T-helper 22 cell (primary cell): Measurements from ENCODE around the gene AKAP13.

ENCODE experiments used
- DNase-seq: peaks from one replicate; pipeline ENCODE4 v3.0.0-alpha.2; 2020; ENCODE audit warnings: low read depth

Gene AKAP13

DNA sequence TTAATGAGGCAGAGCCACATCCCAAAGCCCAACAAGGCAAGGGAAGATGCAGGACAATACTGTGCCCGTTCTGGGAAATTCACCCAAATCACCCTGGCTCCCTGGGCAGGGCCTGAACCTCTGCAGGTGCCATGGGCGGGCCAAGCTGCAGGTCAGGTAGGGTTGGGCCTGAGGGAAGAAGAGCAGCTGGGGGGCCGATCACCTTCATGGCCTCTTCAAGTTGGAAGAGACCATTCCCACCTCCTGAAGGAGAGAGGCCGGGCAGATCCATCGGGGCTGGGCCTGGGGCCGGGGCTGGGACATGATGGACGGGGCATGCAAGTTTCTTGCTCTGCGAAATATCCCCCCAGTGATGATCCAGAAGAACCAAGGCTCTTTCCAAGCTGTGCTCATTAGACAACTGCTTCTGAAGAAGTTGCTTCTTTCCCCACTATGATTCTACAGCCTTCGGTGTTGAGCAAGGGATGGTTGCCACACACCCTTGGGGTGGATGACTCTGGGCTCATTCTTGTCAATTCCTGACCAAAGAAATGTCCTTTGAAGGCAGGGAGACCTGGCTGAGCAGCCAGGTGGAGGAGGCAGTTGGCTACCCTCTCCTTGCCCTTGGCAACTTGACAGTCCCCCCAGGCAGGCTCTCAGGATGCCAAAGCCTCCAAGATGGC lies 376.1 kb downstream of the AKAP13 start:
- no peak for DNase-seq

DNA sequence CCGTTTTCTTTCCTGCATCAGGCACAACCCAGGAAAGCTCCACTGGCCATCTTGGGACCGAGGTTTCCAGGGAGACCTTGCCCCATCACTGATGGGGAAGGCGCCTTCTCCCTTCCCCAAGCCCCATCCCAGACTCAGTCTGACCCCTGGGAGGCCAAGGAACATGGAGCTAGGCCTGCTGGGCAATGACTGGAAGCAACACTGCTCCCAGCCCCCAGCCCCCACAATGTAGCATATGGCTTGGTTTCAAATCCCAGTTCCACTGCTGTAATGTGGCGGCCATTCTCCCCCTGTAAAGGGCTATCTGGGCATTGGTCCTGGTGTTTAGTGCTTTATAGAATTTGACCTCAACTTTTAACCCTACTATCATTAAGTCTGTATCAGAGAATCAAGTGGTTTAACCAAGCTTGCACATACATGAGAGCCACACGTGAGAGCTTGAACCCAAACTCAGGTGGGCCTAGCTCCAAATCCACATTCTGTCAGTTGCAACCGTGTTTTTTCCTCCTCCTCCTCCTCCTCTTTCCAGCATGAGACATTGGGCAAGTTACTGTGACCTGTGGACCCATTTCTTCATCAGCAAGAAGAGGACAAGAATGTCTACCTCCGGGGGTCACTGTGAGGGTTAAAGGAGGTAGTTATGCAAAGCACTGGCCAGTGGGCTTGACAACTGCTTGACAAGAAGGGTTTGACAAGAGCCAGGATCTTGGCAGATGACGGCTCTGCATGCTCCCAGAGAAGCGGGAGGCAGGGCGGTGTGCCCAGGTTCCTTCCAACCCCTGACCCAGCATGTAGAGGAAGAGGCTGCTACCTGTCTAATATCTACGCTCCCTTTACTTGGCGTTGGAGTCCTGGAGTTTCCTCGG lies 376.9 kb downstream of the AKAP13 start:
- no peak for DNase-seq

- DNase-seq: no peak
Measured at GRCh38 chr15:85757939-85758654, 377.7 kb downstream of the AKAP13 start.

- no peak for DNase-seq
Measured at GRCh38 chr15:85758655-85758978, 378.2 kb downstream of the AKAP13 start.

DNA sequence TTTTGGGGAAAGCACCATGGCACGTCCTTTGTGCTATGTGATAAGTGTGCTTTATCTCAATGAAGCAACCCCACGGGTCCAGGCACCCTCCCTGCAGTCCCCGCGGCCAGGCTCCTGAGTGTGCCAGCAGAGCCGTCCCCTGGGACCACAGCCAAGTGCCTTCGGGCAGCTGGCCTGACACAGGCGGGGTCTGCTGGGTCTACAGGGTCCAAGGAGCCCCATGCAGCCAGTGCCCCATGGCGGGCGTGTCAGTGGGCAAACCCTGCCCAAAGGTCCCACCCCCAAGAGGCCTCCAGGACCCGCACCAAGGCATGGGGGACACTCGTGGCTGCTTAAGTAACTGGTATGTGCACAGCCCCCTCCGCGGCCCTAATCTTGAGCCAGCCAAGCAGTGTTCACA lies 379.0 kb downstream of the AKAP13 start:
- DNase-seq: no peak

GRCh38 chr15:85760049-85760448 lies 379.6 kb downstream of the AKAP13 start:
- no peak for DNase-seq

DNA sequence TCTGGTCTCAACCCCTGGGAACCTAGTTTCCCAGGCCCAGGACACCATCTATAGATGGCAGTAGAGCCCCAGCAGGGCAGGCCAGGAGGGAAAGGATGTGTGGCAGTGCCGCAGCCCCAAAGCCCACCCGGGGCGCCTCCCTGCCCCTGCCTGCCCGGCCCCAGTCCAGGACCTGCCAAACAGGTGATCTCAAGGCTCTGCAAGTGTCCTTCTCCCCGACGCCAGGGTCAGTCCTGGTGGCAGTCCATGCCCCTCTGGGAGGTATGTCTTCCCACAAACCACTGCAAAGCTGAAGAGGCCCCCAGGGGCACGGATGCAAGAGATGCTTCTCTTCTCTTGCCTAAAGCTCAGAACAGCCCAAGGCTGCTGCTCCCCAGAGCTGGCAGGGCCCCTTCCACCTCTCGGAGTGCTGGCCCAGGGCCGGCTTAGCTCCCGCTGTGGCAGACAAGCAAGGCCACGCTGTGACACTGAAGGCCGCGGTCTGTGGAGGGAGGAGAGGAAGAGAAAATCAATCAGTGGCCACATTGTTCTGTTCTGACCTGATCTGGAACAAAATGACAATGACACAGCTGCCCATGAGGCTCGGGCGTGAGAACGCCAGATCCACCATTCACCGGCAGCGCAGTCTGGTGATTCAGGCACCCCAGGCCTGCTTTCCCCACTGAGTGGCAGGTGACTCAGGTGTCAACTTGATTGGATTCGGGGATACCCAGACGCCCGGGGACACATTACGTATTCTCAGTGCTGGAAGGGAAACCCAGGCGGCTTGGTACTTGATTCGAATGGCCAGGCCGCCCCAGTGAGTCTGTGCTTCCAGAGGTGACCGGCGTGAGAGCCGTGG lies 380.3 kb downstream of the AKAP13 start:
- no peak for DNase-seq

GRCh38 chr15:85761635-85762034 lies 381.2 kb downstream of the AKAP13 start:
- no peak for DNase-seq

GRCh38 chr15:85762039-85762755 lies 381.8 kb downstream of the AKAP13 start:
- DNase-seq: no peak

DNA sequence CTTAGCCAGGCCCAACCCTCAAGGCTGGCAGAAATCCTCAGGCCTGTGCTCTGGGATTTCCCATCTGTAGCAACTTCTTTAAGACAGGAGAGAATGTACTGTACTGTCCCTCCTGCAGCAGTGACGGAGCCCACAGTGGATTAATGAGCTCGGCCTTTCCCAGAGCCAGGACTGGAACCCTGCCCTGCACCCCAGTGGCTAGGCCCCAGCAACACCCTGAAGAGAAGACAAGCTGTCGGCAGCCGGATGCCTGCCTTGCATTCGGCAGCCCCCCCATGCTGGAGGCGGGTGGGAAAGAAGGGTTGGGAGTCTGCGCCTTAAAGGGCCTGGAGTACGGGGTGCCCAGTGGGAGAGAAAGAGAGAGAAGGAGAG lies 382.3 kb downstream of the AKAP13 start:
- DNase-seq: no peak

GRCh38 chr15:85763157-85763556 lies 382.8 kb downstream of the AKAP13 start:
- no peak for DNase-seq

GRCh38 chr15:85763673-85764633 lies 383.6 kb downstream of the AKAP13 start:
- DNase-seq: no peak

DNA sequence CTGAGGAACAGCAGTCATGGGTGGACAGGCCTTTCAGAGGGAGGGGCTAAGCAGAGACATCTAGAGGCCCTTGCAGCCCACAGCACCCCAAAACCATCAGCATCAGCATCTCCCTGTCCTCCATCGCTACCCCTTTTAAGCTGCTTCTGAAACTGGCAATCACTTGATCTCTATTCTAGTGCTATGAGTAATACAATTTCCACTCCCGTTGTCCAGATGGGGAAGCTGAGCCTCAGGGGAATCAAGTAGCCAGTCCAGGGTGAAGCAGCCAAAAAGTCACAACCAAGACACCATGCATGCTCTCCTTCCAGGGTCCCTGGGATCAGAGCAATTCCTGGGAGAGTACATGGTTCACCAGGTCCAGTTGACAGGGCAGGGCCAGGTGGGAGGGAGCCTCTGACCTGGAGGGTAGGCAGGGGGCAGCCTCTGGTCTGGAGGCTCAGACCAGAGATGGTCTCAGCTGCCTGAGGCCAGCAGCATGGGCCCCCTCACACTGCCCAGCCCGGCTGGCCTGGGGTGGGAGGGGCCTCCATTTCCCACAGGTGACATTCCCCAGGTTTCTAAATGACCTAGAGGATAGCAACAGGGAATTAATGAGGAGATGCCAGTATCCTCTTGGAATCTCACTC lies 384.4 kb downstream of the AKAP13 start:
- DNase-seq: no peak

DNA sequence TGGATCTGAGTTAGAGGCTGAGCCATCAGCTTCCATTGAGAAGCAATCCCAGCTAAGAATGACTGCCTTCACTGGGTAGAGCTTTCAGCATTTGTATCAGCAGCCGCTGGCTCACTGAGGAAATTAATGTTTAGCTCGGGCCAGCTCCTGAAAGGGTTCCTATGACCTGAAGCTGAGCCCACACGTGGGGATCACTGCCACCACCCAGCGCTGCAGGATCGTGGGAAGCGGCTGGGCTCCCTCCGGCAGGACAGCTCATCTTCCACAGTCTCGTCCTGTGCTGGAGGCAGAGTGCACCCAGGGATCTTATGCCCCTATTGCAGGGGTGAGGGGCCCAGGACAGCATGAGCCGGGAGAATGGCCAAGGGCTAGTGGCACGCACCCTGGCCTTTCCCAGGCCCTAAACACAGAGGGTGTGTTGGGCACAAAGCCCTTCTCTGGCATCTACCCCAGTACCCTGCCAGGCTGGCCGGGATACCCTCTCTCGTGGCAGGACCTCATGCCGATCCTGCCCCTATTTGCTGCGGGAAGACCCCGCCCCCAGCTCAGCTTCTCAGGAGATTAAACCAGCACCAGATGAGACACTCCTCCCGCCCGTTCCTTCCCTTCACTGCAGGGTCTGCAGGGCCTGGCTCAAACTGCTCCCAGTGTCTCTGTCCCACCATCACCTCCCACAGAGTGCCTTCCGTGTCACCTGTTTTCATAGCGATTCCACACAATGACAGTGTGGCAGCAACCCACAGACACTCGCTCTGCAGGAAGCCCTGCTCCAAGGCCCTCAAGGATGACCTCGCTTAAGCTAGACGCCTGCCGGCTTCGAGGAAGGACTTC lies 385.8 kb downstream of the AKAP13 start:
- DNase-seq: no peak

DNA sequence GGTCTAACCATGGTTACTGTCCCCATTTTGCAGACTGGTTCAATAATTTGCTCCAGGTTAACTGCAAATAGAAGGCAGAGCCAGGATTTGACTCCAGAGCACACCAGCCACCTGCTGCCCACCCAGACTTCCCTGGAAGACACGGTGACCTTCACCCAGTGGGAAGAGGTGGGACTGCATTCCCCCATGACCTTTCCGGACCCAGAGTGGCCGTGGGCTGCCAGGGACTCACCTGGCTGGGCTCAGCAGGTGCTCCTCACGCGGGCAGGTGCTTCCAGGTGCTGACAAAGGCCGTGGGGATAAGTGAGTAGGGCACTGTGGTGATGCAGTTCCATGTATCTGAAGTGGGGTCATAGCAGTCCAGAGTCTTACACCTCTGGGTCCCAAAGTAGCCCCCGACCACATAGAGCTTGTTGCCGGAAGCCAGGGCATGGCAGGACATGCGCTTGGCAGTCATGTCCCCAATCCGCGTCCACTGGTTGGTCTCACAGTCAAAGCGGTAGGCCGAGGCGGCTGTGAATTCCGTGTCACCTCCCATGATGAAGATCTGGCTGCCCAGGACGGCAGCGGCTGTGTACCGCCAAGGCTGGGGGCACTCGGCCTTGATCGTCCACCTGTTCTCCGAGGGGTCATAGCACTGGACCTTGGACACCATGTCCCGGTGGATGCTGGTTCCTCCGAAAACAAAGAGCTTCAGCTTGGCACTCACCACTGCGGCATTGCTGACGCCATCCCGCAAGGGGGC lies 387.6 kb downstream of the AKAP13 start:
- DNase-seq: no peak

DNA sequence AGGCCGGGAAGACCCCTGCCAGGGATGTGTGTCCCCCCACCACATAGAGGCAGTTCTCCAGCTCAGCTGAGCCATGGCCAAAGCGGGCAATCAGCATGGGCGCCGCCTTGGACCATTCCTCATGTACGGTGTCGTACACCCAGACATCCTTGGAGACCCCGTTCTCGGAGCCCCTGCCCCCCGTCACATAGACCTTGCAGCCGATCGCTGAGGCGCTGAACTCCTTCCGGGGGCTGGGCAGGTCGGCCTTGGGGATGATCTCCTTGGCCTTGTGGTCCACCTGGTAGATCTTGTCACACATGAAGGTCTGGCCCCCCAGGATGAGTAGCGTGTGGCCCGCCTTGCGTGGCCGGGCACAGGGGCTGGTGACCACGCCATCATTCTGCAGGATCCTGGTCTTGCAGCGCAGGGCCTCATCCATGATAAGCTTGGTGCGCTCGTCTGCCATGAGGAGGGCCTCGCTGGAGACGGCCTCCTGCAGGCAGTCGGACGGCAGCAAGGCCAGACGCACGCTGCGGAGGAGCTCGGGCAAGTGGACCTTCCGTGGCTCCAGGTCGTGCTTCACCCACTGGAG lies 388.3 kb downstream of the AKAP13 start:
- DNase-seq: no peak

DNA sequence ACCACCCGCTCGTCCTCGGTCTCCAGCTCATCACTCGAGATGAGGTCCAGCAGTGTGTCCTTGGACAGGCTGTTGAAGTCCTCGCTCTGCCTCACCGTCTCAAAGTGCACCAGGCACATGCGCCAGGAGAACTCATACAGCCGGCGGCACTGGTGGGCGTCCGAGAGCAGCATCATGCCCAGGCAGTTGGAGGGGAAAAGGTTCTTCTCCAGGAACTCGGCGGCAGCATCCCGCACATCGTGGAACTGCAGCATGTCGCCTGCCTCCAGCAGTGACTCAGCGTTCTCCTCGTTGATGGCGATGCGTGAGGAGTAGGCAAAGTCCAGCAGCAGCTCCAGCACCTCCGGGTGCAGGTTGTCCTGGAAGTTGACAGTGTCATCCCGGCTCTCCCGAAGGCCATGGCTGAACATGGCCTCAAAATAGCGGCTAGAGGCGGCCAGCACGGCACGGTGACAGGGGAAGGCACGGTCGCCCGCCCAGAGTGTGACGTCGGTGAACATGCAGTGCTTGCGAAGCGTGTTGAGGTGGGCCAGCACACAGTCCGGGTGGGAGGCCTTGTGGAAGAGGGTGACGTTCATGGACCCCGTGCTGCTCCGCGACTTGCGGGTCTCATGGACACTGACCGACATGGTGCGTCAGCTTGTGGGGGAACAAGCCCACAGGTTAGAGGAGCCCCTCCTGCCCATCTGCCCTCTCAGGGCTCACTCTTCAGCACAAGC lies 388.9 kb downstream of the AKAP13 start:
- no peak for DNase-seq
